ENCODE results near the gene COPB2.
"Not testable (repeated sequence)": the region's sequence is repeated elsewhere in the genome, so short reads cannot be mapped to it uniquely, and the experiment has no call there.

The COPB2 gene

GRCh38 chr3:139389552-139390368 lies at the start of gene COPB2:
Gene COPB2, minus strand, starts transcription at chr3:139389647. Its CDS starts 97 bp downstream, at chr3:139389550.
- DNase-seq (ENCODE audit: low spot score), result peak; percentile 98

- DNase-seq (ENCODE audit: low spot score), result no peak
These were observed 45.4 kb upstream of the COPB2 start for GRCh38 chr3:139434764-139435307.

GRCh38 chr3:139434228-139434627 lies 44.8 kb upstream of the COPB2 start:
- no peak for DNase-seq (ENCODE audit: low spot score)

GRCh38 chr3:139433089-139433488 lies 43.6 kb upstream of the COPB2 start:
- DNase-seq (ENCODE audit: low spot score), result no peak

GRCh38 chr3:139430493-139430892 lies 41.0 kb upstream of the COPB2 start:
- DNase-seq (ENCODE audit: low spot score), result no peak

GRCh38 chr3:139427283-139428060 lies 38.0 kb upstream of the COPB2 start:
- peak; percentile 80 for DNase-seq (ENCODE audit: low spot score)

GRCh38 chr3:139425745-139426400 lies 36.4 kb upstream of the COPB2 start:
- no peak for DNase-seq (ENCODE audit: low spot score)

GRCh38 chr3:139423232-139423631 lies 33.8 kb upstream of the COPB2 start:
- DNase-seq (ENCODE audit: low spot score), result no peak

GRCh38 chr3:139421460-139421859 lies 32.0 kb upstream of the COPB2 start:
- no peak for DNase-seq (ENCODE audit: low spot score)

- no peak for DNase-seq (ENCODE audit: low spot score)
These were observed 31.6 kb upstream of the COPB2 start for GRCh38 chr3:139421040-139421439.

GRCh38 chr3:139418144-139418543 lies 28.7 kb upstream of the COPB2 start:
- DNase-seq (ENCODE audit: low spot score), result no peak

GRCh38 chr3:139416275-139416674 lies 26.8 kb upstream of the COPB2 start:
- no peak for DNase-seq (ENCODE audit: low spot score)

GRCh38 chr3:139414608-139415224 lies 25.3 kb upstream of the COPB2 start:
- peak; percentile 32 for DNase-seq (ENCODE audit: low spot score)

GRCh38 chr3:139412891-139413290 lies 23.4 kb upstream of the COPB2 start:
- not testable (repeated sequence) for DNase-seq (ENCODE audit: low spot score)

GRCh38 chr3:139401155-139401554 lies 11.7 kb upstream of the COPB2 start:
- not testable (repeated sequence) for DNase-seq (ENCODE audit: low spot score)

GRCh38 chr3:139396707-139397106 lies 7.3 kb upstream of the COPB2 start:
- no peak for DNase-seq (ENCODE audit: low spot score)

- no peak for DNase-seq (ENCODE audit: low spot score)
These were observed 4.7 kb upstream of the COPB2 start for GRCh38 chr3:139394116-139394515.

- no peak for DNase-seq (ENCODE audit: low spot score)
These were observed 461 bp downstream of the COPB2 start for GRCh38 chr3:139388821-139389551.

GRCh38 chr3:139388077-139388476 lies 1.4 kb downstream of the COPB2 start:
- no peak for DNase-seq (ENCODE audit: low spot score)

GRCh38 chr3:139382291-139382690 lies 7.2 kb downstream of the COPB2 start:
- not testable (repeated sequence) for DNase-seq (ENCODE audit: low spot score)

GRCh38 chr3:139380575-139380974 lies 8.9 kb downstream of the COPB2 start:
- DNase-seq (ENCODE audit: low spot score), result no peak
